Occipital lobe (tissue), 2 donors: ENCODE results near the gene DPEP2. TPM values are rescaled to one million over a fixed set of nuclear protein-coding genes. Genes with fewer than 3 reads are reported as not detected.
"Not testable (repeated sequence)": the region's sequence is repeated elsewhere in the genome, so short reads cannot be mapped to it uniquely, and the experiment has no call there.

Source experiments
- DNase-seq: peaks from one replicate; lab custom pipeline; 2025; lab: John Stamatoyannopoulos, UW
- total RNA-seq: library from RNA; depleted of rRNA; stranded (reverse); fragments of >200 nt; gene quantifications from one replicate; pipeline ENCODE4 v1.2.3, GENCODE V29; 2014

DPEP2 gene, protein sequence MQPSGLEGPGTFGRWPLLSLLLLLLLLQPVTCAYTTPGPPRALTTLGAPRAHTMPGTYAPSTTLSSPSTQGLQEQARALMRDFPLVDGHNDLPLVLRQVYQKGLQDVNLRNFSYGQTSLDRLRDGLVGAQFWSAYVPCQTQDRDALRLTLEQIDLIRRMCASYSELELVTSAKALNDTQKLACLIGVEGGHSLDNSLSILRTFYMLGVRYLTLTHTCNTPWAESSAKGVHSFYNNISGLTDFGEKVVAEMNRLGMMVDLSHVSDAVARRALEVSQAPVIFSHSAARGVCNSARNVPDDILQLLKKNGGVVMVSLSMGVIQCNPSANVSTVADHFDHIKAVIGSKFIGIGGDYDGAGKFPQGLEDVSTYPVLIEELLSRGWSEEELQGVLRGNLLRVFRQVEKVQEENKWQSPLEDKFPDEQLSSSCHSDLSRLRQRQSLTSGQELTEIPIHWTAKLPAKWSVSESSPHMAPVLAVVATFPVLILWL
- not detected for total RNA-seq

DNA sequence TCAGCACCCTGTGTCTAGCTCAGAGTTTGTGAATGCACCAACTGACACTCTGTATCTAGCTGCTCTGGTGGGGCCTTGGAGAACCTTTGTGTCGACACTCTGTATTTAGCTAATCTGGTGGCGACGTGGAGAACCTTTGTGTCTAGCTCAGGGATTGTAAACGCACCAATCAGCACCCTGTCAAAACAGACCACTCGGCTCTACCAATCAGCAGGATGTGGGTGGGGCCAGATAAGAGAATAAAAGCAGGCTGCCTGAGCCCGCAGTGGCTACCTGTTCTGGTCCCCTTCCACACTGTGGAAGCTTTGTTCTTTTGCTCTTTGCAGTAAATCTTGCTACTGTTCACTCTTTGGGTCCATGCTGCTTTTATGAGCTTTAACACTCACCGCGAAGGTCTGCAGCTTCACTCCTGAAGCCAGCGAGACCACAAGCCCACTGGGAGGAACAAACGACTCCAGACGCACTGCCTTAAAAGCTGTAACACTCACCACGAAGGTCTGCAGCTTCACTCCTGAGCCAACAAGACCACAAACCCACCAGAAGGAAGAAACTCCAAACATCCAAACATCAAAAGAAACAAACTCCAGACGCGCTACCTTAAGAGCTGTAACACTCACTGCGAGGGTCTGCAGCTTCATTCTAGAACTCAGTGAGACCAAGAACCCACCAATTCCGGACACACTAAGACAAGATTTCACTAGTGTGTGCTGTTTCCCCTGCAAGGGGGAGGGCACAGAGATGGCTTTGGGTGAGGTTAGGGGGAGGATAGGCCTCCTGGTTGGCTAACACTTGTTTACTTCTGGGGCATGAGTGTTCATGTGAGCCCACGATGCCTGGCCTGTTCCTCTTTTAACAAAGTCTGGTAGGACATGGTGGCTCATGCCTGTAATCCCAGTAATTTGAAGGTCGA, at the start of gene DPEP2:
TSS of gene DPEP2 (minus strand) at position 706 of the 910 bp plus-strand sequence. CDS start 6,272 bp downstream, outside the sequence.
- not testable (repeated sequence) for DNase-seq

GRCh38 chr16:68047987-68048386, 48.7 kb upstream of the DPEP2 start:
- DNase-seq = no peak

- no peak for DNase-seq
Measured at GRCh38 chr16:68046106-68046505, 46.8 kb upstream of the DPEP2 start.

- no peak for DNase-seq
Measured at GRCh38 chr16:68041783-68042182, 42.5 kb upstream of the DPEP2 start.

- DNase-seq = peak; percentile 41
Measured at GRCh38 chr16:68040506-68041288, 41.4 kb upstream of the DPEP2 start.

- no peak for DNase-seq
Measured at GRCh38 chr16:68037841-68038597, 38.7 kb upstream of the DPEP2 start.

DNA sequence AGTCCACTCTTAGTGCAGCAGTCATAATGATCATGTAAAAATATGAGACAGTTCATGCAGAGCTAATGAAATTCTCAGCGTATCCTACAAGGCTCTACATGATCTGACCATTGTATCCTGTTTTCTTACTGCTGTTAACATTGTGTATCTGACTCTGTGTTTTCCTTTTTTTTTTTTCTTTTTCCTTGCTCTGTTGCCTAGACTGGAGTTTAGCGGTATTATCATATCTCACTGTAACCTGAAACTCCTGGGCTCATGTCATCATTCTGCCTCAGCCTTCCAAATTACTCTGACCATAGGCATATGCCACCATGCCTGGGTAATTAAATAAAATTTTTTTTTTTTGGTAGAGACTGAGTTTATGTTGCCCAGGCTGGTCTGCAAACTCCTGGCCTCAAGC, 35.9 kb upstream of the DPEP2 start:
- DNase-seq = no peak

DNA sequence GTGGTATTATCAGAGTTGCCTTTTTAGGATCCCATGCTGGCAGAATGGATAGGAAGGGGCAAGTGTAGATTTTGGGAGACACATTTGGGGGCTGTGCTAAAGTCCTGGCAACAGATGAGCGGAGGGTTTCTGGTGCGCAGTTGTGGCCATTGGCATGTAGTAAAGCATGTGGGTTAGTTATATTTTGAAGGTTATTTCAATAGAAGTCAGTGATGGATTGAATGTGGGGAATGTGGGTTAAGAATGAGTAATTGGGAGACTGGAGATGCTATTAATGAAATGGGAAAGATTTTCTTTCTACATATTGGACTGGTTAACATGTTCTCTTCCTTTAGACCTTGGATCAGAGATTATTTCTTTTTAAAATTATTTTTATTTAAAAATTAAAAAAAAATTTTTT, 33.8 kb upstream of the DPEP2 start:
- no peak for DNase-seq

DNA sequence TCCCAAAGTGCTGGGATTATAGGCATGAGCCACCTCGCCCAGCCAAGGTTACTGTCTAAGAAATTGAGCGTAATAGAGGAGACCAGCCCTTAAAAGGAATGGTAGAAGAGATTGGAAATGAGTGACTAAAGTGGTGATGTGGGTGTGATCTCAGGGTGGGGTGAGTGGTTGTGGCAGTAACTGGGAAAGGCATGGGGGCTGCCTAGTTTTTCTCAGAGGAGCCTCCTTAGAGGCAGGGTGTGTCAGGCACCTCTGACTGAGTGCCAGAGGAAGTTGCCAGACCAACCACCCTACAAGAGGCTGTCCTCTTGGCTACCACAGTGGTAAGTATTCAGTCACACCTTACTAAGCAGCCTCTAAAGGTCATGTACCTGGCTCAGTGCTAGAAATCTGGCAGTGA, 32.7 kb upstream of the DPEP2 start:
- no peak for DNase-seq

GRCh38 chr16:68030108-68030507, 30.8 kb upstream of the DPEP2 start:
- not testable (repeated sequence) for DNase-seq

DNA sequence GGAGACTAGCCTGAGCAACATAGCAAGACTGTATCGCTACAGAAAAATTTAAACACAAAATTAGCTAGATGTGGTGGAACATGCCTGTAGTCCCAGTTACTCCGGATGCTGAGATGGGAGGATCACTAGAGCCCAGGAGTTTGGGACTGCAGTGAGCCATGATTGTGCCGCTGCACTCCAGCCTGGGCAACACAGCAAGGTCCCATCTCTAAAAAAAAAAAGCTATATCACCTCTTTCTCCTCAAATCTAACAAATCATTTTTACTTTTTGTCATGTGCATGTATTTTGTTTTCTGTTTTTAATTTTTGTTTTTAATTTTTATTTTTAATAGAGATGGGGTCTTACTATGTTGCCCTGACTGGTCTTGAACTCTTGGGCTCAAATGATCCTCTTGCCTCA, 29.7 kb upstream of the DPEP2 start:
- DNase-seq = no peak

DNA sequence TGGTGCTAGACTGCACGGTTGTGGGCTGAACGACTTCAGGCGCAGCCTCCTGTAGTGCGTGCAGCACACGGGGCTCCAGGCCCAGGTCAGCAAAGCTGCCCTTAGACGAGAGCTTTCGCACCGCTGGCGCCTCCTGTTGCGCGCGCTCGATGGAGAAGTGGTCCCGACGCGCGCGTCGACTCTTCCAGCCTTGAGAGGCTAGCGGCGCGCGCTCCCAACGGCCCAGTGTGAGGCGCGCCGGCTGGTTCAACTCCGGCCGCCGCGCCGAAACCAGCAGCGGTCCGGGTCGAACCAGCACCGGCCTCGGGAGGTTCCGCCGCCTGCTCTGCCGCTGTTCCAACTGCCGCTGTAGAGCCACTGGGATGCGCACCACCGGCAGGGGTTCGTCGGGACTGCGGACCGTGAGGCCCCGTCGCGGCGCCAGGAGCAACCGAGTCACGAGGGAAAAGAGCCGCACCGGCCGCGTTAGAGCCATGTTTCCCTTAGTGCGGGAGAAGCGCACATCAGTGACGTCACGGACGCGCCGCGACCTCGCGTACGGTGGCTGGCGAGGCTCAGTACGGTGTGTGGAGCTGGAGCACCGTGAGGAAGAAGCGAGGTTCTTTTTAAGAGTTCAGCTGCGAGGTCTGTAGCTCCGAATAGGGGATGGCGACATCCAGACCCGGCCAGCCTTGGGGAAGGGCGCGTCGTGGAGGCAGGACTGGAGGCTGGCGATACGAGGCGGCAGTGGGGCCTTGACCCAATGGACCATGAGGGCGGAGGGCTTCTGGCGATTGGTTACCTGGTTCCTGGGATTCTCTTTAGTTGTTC, 23.6 kb upstream of the DPEP2 start, which contains the start of the genes DDX28 and DUS2:
TSS of gene DDX28 (minus strand) at position 505 of the 810 bp plus-strand sequence. CDS start at position 475, 30 bp downstream.
TSS of gene DUS2 (plus strand) at position 557 of the 810 bp plus-strand sequence. CDS start 14,740 bp downstream, outside the sequence.
- peak; percentile 86 for DNase-seq

DNA sequence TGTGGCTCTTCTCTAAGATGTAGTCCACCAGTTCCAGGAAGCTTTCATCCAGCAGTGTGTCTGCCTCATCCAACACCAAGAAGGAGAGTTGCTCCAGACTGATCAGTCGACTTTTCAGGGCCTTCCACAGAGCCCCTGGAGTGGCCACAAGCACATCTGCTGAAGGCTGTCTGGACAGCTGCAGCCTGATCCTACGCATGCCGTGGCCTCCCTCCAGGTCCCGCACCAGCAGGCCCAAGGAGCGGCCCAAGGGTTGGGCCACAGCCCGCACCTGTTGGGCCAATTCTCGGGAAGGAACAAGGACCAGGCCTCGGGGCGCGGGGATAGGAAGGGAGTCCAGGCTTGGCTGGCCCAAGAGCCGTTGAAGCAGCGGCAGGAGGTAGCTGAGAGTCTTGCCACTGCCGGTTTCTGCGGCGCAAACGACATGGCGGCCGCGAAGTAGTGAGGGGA, 23.0 kb upstream of the DPEP2 start:
- no peak for DNase-seq

- no peak for DNase-seq
Measured at GRCh38 chr16:68021490-68021889, 22.2 kb upstream of the DPEP2 start.

GRCh38 chr16:68019167-68019680, 19.9 kb upstream of the DPEP2 start:
- no peak for DNase-seq

- DNase-seq = no peak
Measured at GRCh38 chr16:68015681-68016080, 16.4 kb upstream of the DPEP2 start, which contains the start of gene DPEP2NB. Gene DPEP2NB (minus strand): TSS chr16:68015911. CDS start chr16:68015770, 141 bp downstream.

DNA sequence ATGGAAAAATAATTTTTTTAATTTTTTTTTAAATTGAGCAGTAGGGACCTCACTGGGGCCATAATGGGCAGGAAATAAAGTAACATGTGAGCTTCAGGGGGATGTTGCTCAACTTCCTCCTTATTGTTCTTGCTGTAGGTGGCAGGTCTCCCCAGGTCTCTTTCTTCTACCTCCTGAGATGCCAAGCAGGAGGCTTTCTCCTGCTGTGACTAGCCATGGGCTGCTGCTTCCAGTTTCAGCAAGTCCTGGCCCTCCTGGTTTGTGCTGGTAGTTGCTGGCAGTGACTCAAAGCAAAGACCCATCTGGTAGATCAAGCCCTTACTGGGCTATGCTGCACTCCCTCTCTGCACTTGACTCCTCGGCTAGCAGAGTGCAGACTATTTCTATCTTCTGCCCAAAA, 14.2 kb upstream of the DPEP2 start:
- DNase-seq = no peak

DNA sequence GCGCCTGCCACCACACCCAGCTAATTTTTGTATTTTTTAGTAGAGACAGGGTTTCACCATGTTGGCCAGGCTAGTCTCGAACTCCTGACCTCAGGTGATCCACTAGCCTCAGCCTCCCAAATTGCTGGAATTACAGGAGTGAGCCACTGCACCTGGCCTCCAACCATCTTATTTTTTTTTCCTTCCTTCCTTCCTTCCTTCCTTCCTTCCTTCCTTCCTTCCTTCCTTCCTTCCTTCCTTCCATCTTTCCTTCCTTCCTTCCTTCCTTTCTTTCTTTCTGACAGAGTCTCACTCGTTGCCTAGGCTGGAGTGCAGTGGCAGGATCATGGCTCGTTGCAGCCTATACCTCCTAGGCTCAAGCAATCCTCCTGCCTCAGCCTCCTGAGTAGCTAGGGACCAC, 10.6 kb upstream of the DPEP2 start:
- DNase-seq = not testable (repeated sequence)

DNA sequence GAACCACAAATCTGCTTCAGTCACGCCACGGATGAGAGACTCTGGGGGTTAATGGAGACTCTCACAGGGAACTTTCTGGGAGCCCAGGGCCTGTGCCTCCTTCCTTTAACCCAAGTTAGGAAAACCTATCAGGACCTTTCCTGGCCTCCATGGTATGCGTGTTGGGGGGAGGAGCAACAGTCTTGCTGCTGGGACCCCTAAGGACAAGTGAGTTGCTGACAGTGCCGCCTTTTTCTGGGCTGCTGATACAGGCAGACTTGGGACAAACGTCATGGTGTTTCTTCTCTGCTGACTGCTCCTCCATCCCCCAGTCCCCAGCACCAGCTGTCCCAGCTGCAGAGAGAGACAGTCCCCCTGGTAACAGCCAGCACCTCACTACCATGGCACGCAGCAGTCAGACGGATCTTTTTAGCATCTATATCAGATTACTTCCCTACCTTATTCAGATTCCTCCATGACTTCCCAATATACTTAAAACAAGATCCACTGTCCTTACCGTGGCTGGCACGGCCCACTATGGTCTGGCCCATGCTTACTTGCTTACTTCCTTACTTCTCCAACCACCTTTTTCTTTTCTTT, 10.0 kb upstream of the DPEP2 start:
- no peak for DNase-seq
